T-helper 17 cell (primary cell): ENCODE measurements around the gene RYR1. TPM values are rescaled to one million over a fixed set of nuclear protein-coding genes. Genes with fewer than 3 reads are reported as not detected.
"Not testable (repeated sequence)": the region's sequence is repeated elsewhere in the genome, so short reads cannot be mapped to it uniquely, and the experiment has no call there.

ENCODE experiments used
- ATAC-seq: fragments of 150-1000 bp; cut with Tn5 transposase; 2 replicates; pipeline ENCODE4 v1.10.0; 2021; ENCODE audit warnings: mild to moderate bottlenecking, moderate library complexity
- DNase-seq, 3 donors: peaks; one replicate each; pipeline versions ENCODE4 v3.0.0 to v3.0.0-alpha.2; 2020 to 2021
- H3K9me3 ChIP-seq: one replicate; pipeline ENCODE4 v1.7.0; 2013; ENCODE audit warnings: low read length, mild to moderate bottlenecking; ENCODE audit not compliant: control insufficient read depth, poor library complexity, severe bottlenecking
- H3K27ac Mint-ChIP-seq: one replicate; pipeline ENCODE4 v1.8.0; 2022; ENCODE audit warnings: mild to moderate bottlenecking, moderate library complexity, mixed read lengths
- H3K27me3 Mint-ChIP-seq: one replicate; pipeline ENCODE4 v1.8.0; 2022; ENCODE audit warnings: mixed read lengths
- H3K36me3 Mint-ChIP-seq: one replicate; pipeline ENCODE4 v1.8.0; 2022; ENCODE audit warnings: low read depth, mixed read lengths
- H3K4me1 Mint-ChIP-seq: one replicate; pipeline ENCODE4 v1.8.0; 2022; ENCODE audit warnings: mild to moderate bottlenecking, mixed read lengths
- H3K4me3 Mint-ChIP-seq: one replicate; pipeline ENCODE4 v1.8.0; 2022; ENCODE audit warnings: mild to moderate bottlenecking, moderate library complexity, mixed read lengths
- total RNA-seq, 4 donors: library from RNA in 2 of 4; stranded (reverse) in 2 of 4; gene quantifications; one replicate each; pipeline ENCODE4 v1.2.3 and lab custom pipeline; 2022 to 2026

Gene RYR1
- total RNA-seq, 2 donors from 2014 or later: 1.3 to 3.1 TPM

DNA sequence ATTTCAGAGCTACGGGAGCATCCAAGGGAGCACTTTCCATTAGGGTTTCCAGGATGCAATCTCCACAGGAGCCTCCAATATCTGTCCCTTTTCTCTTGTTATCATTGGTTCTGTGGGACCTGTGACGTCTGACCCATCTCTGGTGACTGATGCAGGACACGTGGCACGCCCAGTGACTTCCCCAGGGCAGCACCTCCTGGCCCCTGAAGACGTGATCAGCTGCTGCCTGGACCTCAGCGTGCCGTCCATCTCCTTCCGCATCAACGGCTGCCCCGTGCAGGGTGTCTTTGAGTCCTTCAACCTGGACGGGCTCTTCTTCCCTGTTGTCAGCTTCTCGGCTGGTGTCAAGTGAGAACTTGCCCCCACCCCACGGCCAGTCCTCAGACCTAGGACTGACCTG is 25.5 kb downstream of the RYR1 start:
- Mint-ChIP-seq H3K36me3 (peaks cover 3% of the 10 kb centered on the region), H3K27me3 (peaks cover 15% of the 10 kb centered on the region), H3K27ac (no peak overlapping the region), H3K4me3 (no peak overlapping the region), H3K4me1 (peaks cover 4% of the 10 kb centered on the region)
- DNase-seq (no peak), ATAC-seq (no peak)
- no peaks in the 10 kb centered on the region for H3K9me3 ChIP-seq

DNA sequence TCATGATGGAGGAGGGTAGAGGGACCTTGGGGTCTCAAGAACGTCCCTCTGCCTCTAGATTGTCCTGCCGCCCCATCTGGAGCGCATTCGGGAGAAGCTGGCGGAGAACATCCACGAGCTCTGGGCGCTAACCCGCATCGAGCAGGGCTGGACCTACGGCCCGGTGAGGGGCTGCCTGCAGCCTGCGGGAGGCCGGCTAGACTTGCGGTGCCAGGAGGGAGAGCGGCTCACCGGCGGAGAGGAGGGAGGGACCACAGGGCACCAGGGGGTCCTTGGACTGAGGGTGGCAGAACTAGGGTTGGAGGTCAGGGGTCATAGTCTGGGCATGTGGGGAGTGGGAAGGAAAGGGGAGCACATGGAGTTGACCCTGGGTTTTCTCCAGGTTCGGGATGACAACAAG is 29.9 kb downstream of the RYR1 start:
- ATAC-seq (no peak), DNase-seq (no peak)
- Mint-ChIP-seq H3K27me3 (peaks cover 19% of the 10 kb centered on the region), H3K4me3 (no peak overlapping the region), H3K4me1 (no peaks in the 10 kb centered on the region), H3K27ac (no peak overlapping the region), H3K36me3 (no peaks in the 10 kb centered on the region)
- no peaks in the 10 kb centered on the region for H3K9me3 ChIP-seq

DNA sequence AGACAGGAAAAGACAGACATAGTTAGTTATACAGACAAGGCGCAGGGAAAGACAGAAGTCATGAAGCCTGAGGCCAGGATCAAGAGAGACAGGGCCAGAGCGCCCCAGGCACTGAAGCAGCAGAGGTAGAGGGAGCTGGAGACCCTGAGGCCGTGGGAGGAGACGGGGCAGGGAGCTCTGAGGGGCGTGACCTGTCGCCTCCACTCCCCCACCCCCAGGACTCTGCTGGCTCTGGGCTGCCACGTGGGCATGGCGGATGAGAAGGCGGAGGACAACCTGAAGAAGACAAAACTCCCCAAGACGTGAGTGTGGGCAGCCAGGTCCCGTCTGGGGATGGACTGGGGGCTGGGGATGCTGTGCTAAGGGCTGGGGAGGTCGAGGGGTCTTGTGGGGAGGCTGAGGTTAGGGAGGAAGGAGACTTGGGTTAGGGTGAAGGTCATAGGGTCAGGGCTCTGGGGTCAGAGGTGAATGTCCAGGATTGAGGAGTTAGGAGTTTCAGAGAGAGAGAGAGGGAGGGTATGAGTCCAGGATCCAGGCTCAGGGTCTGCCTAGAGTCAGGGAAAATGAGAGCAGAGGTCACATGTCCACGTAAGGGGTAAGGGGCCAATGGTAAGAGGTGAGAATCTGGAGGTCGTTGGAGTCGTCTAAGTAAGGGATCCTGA is 31.1 kb downstream of the RYR1 start:
- no peak overlapping the region for H3K4me3 Mint-ChIP-seq
- no peaks in the 10 kb centered on the region for H3K4me1 Mint-ChIP-seq
- H3K36me3 Mint-ChIP-seq: no peaks in the 10 kb centered on the region
- H3K27ac Mint-ChIP-seq: no peak overlapping the region
- H3K9me3 ChIP-seq: no peaks in the 10 kb centered on the region
- ATAC-seq (no peak), DNase-seq (no peak)
- peaks cover 19% of the 10 kb centered on the region for H3K27me3 Mint-ChIP-seq

DNA sequence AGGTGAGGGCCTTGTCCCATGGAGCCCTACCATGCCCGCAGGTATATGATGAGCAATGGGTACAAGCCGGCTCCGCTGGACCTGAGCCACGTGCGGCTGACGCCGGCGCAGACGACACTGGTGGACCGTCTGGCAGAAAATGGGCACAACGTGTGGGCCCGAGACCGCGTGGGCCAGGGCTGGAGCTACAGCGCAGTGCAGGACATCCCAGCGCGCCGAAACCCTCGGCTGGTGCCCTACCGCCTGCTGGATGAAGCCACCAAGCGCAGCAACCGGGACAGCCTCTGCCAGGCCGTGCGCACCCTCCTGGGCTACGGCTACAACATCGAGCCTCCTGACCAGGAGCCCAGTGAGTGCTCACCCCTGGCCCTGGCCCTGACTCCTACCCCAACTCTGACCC is 32.6 kb downstream of the RYR1 start:
- Mint-ChIP-seq H3K27me3 (peaks cover 19% of the 10 kb centered on the region), H3K27ac (no peak overlapping the region), H3K4me3 (no peak overlapping the region), H3K4me1 (no peaks in the 10 kb centered on the region), H3K36me3 (no peaks in the 10 kb centered on the region)
- DNase-seq (no peak), ATAC-seq (no peak)
- no peaks in the 10 kb centered on the region for H3K9me3 ChIP-seq

DNA sequence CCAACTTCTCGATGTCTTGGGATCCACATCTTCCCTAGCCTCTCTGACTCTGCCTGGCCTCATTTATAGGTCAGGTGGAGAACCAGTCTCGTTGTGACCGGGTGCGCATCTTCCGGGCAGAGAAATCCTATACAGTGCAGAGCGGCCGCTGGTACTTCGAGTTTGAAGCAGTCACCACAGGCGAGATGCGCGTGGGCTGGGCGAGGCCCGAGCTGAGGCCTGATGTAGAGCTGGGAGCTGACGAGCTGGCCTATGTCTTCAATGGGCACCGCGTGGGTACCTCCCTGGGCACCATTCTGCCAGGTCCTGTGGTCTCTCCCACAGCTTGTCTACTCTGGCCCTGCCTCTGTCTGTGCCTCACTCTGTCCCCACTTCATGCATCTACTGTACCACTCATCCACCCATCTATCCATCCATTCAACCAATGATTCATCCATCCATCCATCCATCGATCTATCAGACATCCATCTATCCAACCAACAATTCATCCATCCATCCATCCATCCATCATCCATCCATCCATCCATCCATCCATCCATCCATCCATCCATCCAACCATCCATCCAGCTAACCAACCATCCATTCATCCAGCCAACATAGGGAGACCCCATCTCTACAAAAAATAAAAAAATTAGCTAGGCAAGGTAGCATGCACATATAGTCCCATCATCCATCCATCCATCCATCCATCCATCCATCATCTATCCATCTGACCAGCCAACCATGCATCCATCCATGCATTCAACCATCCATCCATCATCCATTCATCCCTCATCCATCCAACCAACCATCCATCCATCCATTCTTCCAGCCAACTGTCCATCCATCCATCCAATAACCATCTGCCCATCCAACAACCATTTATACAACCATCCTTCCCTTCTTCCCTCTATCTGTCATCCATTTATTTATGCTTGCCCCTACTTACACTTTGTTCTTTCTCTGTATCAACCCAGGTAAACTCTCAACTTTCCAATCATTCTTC is 34.3 kb downstream of the RYR1 start:
- H3K9me3 ChIP-seq: no peaks in the 10 kb centered on the region
- no peak overlapping the region for H3K27ac Mint-ChIP-seq
- DNase-seq: no peak
- H3K36me3 Mint-ChIP-seq: no peaks in the 10 kb centered on the region
- H3K4me1 Mint-ChIP-seq: no peaks in the 10 kb centered on the region
- peaks cover 13% of the 10 kb centered on the region for H3K27me3 Mint-ChIP-seq
- no peak overlapping the region for H3K4me3 Mint-ChIP-seq
- no peak for ATAC-seq

DNA sequence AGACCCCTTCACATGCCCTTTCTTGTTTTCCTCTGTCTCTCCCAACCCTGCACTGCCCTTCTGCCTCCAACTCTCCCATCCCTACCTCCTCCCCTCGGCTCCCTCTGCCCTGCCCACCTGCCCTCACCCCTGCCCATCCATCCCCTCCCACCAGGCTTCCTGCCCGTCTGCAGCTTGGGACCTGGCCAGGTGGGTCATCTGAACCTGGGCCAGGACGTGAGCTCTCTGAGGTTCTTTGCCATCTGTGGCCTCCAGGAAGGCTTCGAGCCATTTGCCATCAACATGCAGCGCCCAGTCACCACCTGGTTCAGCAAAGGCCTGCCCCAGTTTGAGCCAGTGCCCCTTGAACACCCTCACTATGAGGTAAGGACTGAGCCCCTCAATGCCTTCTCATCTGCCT is 35.7 kb downstream of the RYR1 start:
- no peak overlapping the region for H3K4me3 Mint-ChIP-seq
- H3K4me1 Mint-ChIP-seq: no peaks in the 10 kb centered on the region
- no peak for DNase-seq
- peaks cover 13% of the 10 kb centered on the region for H3K27me3 Mint-ChIP-seq
- H3K36me3 Mint-ChIP-seq: no peaks in the 10 kb centered on the region
- ATAC-seq: no peak
- no peak overlapping the region for H3K27ac Mint-ChIP-seq
- H3K9me3 ChIP-seq: no peaks in the 10 kb centered on the region

DNA sequence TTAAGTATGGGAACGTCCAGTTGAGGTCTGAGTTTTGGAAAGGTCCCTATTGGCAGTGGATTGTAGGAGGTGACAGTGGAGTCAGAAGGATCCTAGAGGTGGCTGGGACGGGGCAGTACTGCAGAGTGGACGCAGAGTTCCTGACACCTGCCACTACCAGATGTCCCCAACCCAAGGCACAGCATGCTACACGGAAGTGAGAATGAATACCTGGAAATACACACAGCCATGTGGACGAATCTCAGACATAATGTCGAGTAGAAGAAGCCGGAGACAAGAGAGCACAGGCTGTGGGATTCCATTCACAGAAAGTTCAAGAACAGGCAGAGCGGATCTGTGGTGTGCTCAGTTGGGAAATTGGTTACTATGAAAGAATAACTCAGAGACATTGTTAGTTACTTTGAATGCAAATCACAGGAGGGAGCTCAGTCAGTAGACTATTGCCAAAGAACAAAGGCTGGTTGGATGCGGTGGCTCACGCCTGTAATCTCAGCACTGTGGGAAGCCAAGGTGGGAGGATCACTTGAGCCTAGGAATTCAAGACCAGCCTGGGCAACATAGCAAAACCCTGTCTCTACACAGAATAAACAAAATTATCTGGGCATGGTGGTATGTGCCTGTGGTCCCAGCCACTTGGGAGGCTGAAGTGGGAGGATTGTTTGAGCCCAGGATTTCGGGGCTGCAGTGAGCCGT is 37.4 kb downstream of the RYR1 start:
- H3K4me3 Mint-ChIP-seq: no peak overlapping the region
- no peaks in the 10 kb centered on the region for H3K9me3 ChIP-seq
- no peak overlapping the region for H3K27ac Mint-ChIP-seq
- no peak for DNase-seq
- ATAC-seq: no peak
- peaks cover 9% of the 10 kb centered on the region for H3K27me3 Mint-ChIP-seq
- no peaks in the 10 kb centered on the region for H3K4me1 Mint-ChIP-seq
- H3K36me3 Mint-ChIP-seq: no peaks in the 10 kb centered on the region

DNA sequence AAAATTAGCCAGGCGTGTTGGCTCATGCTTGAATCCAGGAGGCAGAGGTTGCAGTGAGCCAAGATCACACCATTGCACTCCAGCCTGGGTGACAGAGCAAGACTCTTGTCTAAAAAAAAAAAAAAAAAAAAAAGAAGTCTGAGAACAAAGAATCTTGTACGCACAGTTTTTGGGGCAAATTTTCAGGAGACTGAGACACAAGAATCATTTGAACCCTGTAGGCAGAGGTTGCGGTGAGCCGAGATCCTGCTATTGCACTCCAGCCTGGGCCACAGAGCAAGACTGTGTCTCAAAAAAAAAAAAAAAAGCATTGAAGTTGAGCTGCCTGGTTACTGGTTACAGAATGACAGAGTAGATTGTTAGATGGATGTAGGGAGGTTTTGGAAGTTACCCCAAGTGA is 39.2 kb downstream of the RYR1 start:
- not testable (repeated sequence) for DNase-seq, H3K4me3 Mint-ChIP-seq, H3K4me1 Mint-ChIP-seq, H3K9me3 ChIP-seq, ATAC-seq, H3K27ac Mint-ChIP-seq, H3K36me3 Mint-ChIP-seq, H3K27me3 Mint-ChIP-seq

DNA sequence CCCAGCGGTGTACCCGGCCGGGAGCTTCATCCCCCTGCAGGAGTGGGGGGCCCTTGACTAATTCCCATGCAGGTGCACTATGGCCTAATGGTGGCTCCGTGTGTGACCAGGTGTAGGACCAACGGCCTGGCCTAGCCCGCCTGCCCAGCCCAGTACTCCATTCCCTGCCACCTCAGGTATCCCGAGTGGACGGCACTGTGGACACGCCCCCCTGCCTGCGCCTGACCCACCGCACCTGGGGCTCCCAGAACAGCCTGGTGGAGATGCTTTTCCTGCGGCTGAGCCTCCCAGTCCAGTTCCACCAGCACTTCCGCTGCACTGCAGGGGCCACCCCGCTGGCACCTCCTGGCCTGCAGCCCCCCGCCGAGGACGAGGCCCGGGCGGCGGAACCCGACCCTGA is 39.7 kb downstream of the RYR1 start:
- H3K9me3 ChIP-seq: no peaks in the 10 kb centered on the region
- peaks cover 2% of the 10 kb centered on the region for H3K4me1 Mint-ChIP-seq
- H3K36me3 Mint-ChIP-seq: no peaks in the 10 kb centered on the region
- H3K27me3 Mint-ChIP-seq: peaks cover 11% of the 10 kb centered on the region
- ATAC-seq (no peak), DNase-seq (no peak)
- no peak overlapping the region for H3K4me3 Mint-ChIP-seq
- no peak overlapping the region for H3K27ac Mint-ChIP-seq

DNA sequence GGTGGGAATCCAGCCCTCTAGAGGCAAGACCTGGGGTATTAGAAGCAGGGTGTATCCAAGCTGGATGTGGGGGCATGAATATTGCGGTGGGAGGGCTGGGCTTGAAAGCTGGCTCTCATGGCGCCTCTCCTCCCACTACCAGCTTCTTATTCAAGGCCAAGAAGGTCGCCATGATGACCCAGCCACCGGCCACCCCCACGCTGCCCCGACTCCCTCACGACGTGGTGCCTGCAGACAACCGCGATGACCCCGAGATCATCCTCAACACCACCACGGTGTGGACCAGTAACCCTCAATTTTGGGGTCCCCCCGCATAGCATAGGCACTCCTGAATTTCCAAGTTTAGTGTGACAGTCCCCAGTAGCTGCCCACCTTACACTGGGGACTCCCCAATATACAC is 41.7 kb downstream of the RYR1 start:
- no peak overlapping the region for H3K4me3 Mint-ChIP-seq
- no peak overlapping the region for H3K27ac Mint-ChIP-seq
- no peak for ATAC-seq
- peaks cover 2% of the 10 kb centered on the region for H3K4me1 Mint-ChIP-seq
- no peaks in the 10 kb centered on the region for H3K9me3 ChIP-seq
- DNase-seq: no peak
- H3K27me3 Mint-ChIP-seq: peaks cover 12% of the 10 kb centered on the region
- no peaks in the 10 kb centered on the region for H3K36me3 Mint-ChIP-seq

DNA sequence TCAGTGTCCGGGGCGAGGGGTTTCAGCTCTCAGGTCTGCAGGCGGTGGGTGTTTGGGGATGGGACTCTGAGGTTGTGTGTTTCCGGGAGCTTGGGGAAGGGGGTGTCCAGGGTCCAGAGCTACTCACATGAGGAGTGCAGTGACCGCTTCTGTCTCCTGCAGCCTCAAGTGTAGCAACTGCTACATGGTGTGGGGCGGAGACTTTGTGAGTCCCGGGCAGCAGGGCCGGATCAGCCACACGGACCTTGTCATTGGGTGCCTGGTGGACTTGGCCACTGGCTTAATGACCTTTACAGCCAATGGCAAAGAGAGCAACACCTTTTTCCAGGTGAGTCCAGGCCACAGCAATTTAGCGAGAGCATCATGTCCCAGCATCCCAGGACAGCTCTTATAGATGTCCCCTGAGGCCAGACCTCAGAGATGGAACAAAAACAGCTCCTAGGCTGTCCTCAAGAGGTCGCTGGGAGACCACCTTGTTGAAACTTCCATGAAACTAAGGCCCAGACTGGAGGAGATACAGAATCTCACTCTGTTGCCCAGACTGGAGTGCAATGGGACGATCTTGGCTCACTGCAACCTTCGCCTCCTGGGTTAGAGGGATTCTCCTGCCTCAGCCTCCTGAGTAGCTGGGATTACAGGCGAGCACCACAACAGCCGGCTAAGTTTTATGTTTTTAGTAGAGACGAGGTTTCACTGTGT is 44.9 kb downstream of the RYR1 start:
- no peak for ATAC-seq
- Mint-ChIP-seq H3K27ac (no peak overlapping the region), H3K27me3 (peaks cover 4% of the 10 kb centered on the region), H3K36me3 (no peaks in the 10 kb centered on the region), H3K4me3 (no peak overlapping the region), H3K4me1 (peaks cover 2% of the 10 kb centered on the region)
- H3K9me3 ChIP-seq: no peaks in the 10 kb centered on the region
- no peak for DNase-seq

DNA sequence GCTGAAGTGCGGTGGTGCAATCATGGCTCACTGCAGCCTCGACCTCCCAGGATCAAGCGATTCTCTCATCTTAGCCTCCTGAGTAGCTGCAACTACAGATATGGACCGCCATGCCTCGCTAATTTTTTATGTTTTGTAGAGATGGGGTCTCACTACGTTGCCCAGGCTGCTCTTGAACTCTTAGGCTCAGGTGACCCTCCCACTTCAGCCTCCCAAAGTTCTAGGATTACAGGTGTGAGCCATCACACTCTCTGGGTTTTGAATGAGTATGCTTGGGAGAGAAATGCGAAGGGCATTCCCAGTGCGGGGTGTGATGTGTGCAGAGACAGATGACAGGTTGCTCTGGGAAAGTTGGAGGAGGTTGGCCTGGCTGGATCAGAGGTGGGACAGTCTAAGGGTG is 49.0 kb downstream of the RYR1 start:
- no peaks in the 10 kb centered on the region for H3K9me3 ChIP-seq
- DNase-seq: no peak
- Mint-ChIP-seq H3K4me3 (no peak overlapping the region), H3K4me1 (peaks cover 2% of the 10 kb centered on the region), H3K27ac (no peak overlapping the region), H3K27me3 (peaks cover 4% of the 10 kb centered on the region), H3K36me3 (no peaks in the 10 kb centered on the region)
- ATAC-seq: no peak
